ENCODE measurements around the gene RBBP8NL. TPM values are rescaled to one million over a fixed set of nuclear protein-coding genes. Genes with fewer than 3 reads are reported as not detected.
A peak's percentile ranks its signal among the peaks of the same experiment; 100 is the strongest.

RBBP8NL gene
- total RNA-seq, 1 experiment from 2014 or later, result 0.28 TPM

GRCh38 chr20:62428002-62428372 lies 648 bp upstream of the RBBP8NL start:
- no peaks in the 10 kb centered on the region for H3K79me1 ChIP-seq (ENCODE audit: insufficient read depth, low read depth, low read length, poor library complexity, severe bottlenecking)
- H3K9me3 ChIP-seq (ENCODE audit: control insufficient read depth, low read depth, low read length), result no peaks in the 10 kb centered on the region
- no peak overlapping the region for H3K4me2 ChIP-seq (ENCODE audit: insufficient read depth, insufficient read length, low read length)
- DNase-seq, result no peak
- WGBS (ENCODE audit: extremely low coverage, insufficient read length, low lambda C conversion rate), result no CpG with 5 or more reads among the region's 10 CpGs
- H3K18ac ChIP-seq (ENCODE audit: insufficient read length, low read depth, low read length), result no peak overlapping the region
- no peak overlapping the region for H4K8ac ChIP-seq (replicated peaks; ENCODE audit: insufficient read length, low read depth, low read length)
- H3K27ac ChIP-seq (ENCODE audit: insufficient read length, low read depth, low read length), result no peak overlapping the region
- H3K27ac Mint-ChIP-seq, result no peak overlapping the region
- H3K79me2 ChIP-seq (ENCODE audit: insufficient read depth, low read length), result no peaks in the 10 kb centered on the region
- H3K4me1 Mint-ChIP-seq, result peaks cover 25 to 58% of the 10 kb centered on the region in 2 experiments
- H2BK12ac ChIP-seq (ENCODE audit: insufficient read length, low read depth, low read length), result no peak overlapping the region
- no peak overlapping the region for H2BK15ac ChIP-seq (ENCODE audit: low read depth, low read length)
- no peaks in the 10 kb centered on the region for H4K20me1 ChIP-seq (ENCODE audit: control insufficient read depth, insufficient read depth, insufficient read length)
- no peak overlapping the region for H3K9ac ChIP-seq (ENCODE audit: extremely low read depth, insufficient read length, low read length)
- H3K23me2 ChIP-seq (ENCODE audit: insufficient read length, low read depth, low read length, poor library complexity, severe bottlenecking), result no peaks in the 10 kb centered on the region
- no peak overlapping the region for H3K4ac ChIP-seq (ENCODE audit: low read depth, low read length)
- H3K23ac ChIP-seq (ENCODE audit: insufficient read length, low read depth, low read length), result no peak overlapping the region
- peaks cover 15% of the 10 kb centered on the region for H3K27me3 Mint-ChIP-seq (ENCODE audit: low read depth)
- no peak overlapping the region for H2BK20ac ChIP-seq (ENCODE audit: low read depth, low read length, poor library complexity, severe bottlenecking)
- no peak overlapping the region for H3K4me3 Mint-ChIP-seq
- H2BK120ac ChIP-seq (ENCODE audit: low read depth, low read length, poor library complexity, severe bottlenecking), result no peak overlapping the region
- peaks cover 3% of the 10 kb centered on the region; the same call in 1 of the 2 replicates for H3K4me1 ChIP-seq (ENCODE audit: insufficient read depth, low read length)
- H2AK5ac ChIP-seq (ENCODE audit: insufficient read length, low read length), result no peak overlapping the region
- H3K9me3 Mint-ChIP-seq, result peaks cover 0 to 3% of the 10 kb centered on the region in 2 experiments; a peak in 1 of 5 replicates
- H3K14ac ChIP-seq (ENCODE audit: insufficient read depth, low read length), result peak overlapping the region; percentile 44; the same call in 1 of the 2 replicates
- H4K91ac ChIP-seq (ENCODE audit: insufficient read length, low read depth, low read length), result no peak overlapping the region
- H3K56ac ChIP-seq (ENCODE audit: insufficient read length, low read depth, low read length), result no peak overlapping the region
- no peak for TF ChIP-seq CTCF (conservative IDR thresholded peaks at IDR 0.05)
- 0 out of 7 replicates have a peak, but pooled peaks cover 0 to 4% (median 0%) of the 10 kb centered on the region in 3 experiments for H3K36me3 Mint-ChIP-seq (ENCODE audit: insufficient read depth in 1 of 3, low read depth in 3 of 3)
- no peak overlapping the region for H3T11ph ChIP-seq (ENCODE audit: low read length)
- no peak overlapping the region for H2BK5ac ChIP-seq (ENCODE audit: insufficient read length, low read length)
- no peak overlapping the region for H4K5ac ChIP-seq (ENCODE audit: insufficient read length, low read depth, low read length)
- no peaks in the 10 kb centered on the region for H3K27me3 ChIP-seq (ENCODE audit: insufficient read depth, low read length)
- no peak overlapping the region for H2AFZ ChIP-seq (ENCODE audit: low read length)

Measured in H9 (cell line).